Tibial nerve (tissue), 4 donors: ENCODE measurements around the gene ILRUN.

Source experiments
- EP300 ChIP-seq, 2 donors: sonication (generic); formaldehyde crosslinking; IDR thresholded peaks; one replicate each; pipeline ENCODE4 v1.6.1; 2017; ENCODE audit warnings: antibody characterized with exemption in 2 of 2, mild to moderate bottlenecking in 1 of 2
- POLR2A ChIP-seq, 2 donors: fragments of 450-650 bp; IDR thresholded peaks; one replicate each; pipeline ENCODE4 v1.6.1; 2017; ENCODE audit warnings: antibody characterized with exemption in 2 of 2, mild to moderate bottlenecking in 2 of 2, moderate library complexity in 2 of 2
- TF ChIP-seq, protein P1 (sequence below), 5 experiments: fragments of 200-600 bp in 3 of 5; fragments of 450-650 bp in 2 of 5; sonication (generic) in 3 of 5; IDR thresholded peaks; one replicate each; pipeline ENCODE4 v1.5.1; 2016 to 2019; ENCODE audit warnings: antibody characterized with exemption in 5 of 5, mild to moderate bottlenecking in 3 of 5, moderate library complexity in 2 of 5

DNA sequence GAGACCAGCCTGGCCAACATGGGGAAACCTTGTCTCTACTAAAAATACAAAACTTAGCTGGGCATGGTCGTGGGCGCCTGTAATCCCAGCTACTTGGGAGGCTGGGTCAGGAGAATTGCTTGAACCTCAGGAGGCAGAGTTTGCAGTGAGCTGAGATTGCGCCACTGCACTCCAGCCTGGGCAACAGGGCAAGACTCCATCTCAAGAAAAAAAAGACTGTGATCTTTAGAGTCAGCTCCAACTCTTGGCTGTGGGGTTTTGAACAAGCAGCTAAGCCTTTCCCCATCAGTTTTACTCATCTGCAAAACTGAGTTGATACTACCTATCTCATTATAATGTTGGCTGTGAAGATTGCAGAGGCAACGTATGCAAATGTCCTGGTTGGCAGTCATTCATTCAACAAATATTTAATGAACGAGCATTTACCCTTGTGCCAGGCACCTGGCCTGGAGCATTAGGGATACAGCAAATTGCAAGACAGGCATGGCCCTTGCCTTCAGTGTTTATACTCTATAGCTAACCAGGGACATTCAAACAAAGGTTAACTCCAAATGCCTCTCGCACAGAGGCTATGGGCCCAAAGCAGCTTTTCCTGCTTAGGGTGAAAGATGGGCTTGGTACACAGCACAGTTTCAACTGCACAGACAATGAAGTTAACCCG, 37.8 kb downstream of the ILRUN start:
- no peak for TF ChIP-seq POLR2A (IDR thresholded peaks at IDR 0.05)
- TF ChIP-seq, protein P1, sequence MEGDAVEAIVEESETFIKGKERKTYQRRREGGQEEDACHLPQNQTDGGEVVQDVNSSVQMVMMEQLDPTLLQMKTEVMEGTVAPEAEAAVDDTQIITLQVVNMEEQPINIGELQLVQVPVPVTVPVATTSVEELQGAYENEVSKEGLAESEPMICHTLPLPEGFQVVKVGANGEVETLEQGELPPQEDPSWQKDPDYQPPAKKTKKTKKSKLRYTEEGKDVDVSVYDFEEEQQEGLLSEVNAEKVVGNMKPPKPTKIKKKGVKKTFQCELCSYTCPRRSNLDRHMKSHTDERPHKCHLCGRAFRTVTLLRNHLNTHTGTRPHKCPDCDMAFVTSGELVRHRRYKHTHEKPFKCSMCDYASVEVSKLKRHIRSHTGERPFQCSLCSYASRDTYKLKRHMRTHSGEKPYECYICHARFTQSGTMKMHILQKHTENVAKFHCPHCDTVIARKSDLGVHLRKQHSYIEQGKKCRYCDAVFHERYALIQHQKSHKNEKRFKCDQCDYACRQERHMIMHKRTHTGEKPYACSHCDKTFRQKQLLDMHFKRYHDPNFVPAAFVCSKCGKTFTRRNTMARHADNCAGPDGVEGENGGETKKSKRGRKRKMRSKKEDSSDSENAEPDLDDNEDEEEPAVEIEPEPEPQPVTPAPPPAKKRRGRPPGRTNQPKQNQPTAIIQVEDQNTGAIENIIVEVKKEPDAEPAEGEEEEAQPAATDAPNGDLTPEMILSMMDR (IDR thresholded peaks at IDR 0.05), result no peak
- TF ChIP-seq EP300 (IDR thresholded peaks at IDR 0.05), result no peak
